H1 (cell line): ENCODE data around the gene SH3GL1. TPM values are rescaled to one million over a fixed set of nuclear protein-coding genes. Genes with fewer than 3 reads are reported as not detected.

ENCODE experiments used
- CTCF ChIA-PET: fragments of 300-600 bp; sonication (Branson Sonifier 250); formaldehyde crosslinking; loops from one replicate; lab custom pipeline; 2021; ENCODE audit not compliant: partially characterized antibody; lab: Charles Lee
- POLR2A ChIA-PET: fragments of 300-600 bp; sonication (Branson Sonifier 250); formaldehyde crosslinking; loops from one replicate; lab custom pipeline; 2021; ENCODE audit warnings: inconsistent platforms; ENCODE audit not compliant: partially characterized antibody; lab: Charles Lee
- DNase-seq, 2 experiments: peaks; one replicate each; pipeline versions ENCODE4 v3.0.0 to v3.0.0-alpha.2; 2010 to 2022; ENCODE audit warnings: low spot score in 2 of 2, low read depth in 1 of 2, mixed read lengths in 1 of 2
- FAIRE-seq: peaks from 2 replicates; lab custom pipeline; 2011; peaks lifted over from hg19 to GRCh38; lab: Jason Lieb, UNC
- H2AFZ ChIP-seq: 2 replicates; pipeline ENCODE4 v1.8.1; 2012; ENCODE audit warnings: low read length, inconsistent platforms
- H2AK5ac ChIP-seq: 2 replicates; pipeline ENCODE4 v1.6.1; 2013; ENCODE audit warnings: low read depth, low read length
- H2BK120ac ChIP-seq: replicated peaks from 2 replicates; pipeline ENCODE3; 2013; ENCODE audit warnings: low read depth, low read length, inconsistent platforms
- H2BK12ac ChIP-seq: 2 replicates; pipeline ENCODE4 v1.6.1; 2013; ENCODE audit warnings: low read depth, low read length
- H2BK15ac ChIP-seq: 2 replicates; pipeline ENCODE4 v1.6.1; 2013; ENCODE audit warnings: low read length
- H2BK20ac ChIP-seq: 2 replicates; pipeline ENCODE4 v1.6.1; 2013; ENCODE audit warnings: low read length
- H2BK5ac ChIP-seq: 2 replicates; pipeline ENCODE4 v1.6.1; 2013; ENCODE audit warnings: low read depth, low read length
- H3K14ac ChIP-seq: 2 replicates; pipeline ENCODE4 v1.6.1; 2013; ENCODE audit warnings: inconsistent platforms; ENCODE audit not compliant: insufficient read length
- H3K18ac ChIP-seq: 2 replicates; pipeline ENCODE4 v1.6.1; 2013; ENCODE audit warnings: low read length; ENCODE audit errors: extremely low read depth
- H3K23ac ChIP-seq: 2 replicates; pipeline ENCODE4 v1.6.1; 2013; ENCODE audit warnings: inconsistent platforms; ENCODE audit not compliant: insufficient read length
- H3K23me2 ChIP-seq: 2 replicates; pipeline ENCODE4 v1.6.1; 2013; ENCODE audit warnings: low read depth, low read length
- H3K27ac ChIP-seq: 2 replicates; pipeline ENCODE4 v1.6.1; 2011; ENCODE audit warnings: low read depth, low read length, inconsistent platforms
- H3K27me3 ChIP-seq, 4 experiments: replicated peaks in 1 of 4; 1 replicate in 1 of 4; 2 replicates in 3 of 4; pipeline versions ENCODE4 v1.6.1 to v1.8.1; 2011 to 2013; ENCODE audit warnings: low read length in 3 of 4, mild to moderate bottlenecking in 3 of 4, inconsistent platforms in 2 of 4, mixed read lengths in 2 of 4, moderate library complexity in 1 of 4; ENCODE audit not compliant: control insufficient read depth in 3 of 4, insufficient read depth in 3 of 4; ENCODE audit errors: extremely low read depth in 1 of 4
- H3K36me3 ChIP-seq, 4 experiments: 2 replicates each; pipeline versions ENCODE4 v1.6.1 to v1.8.1; 2011 to 2013; ENCODE audit warnings: mild to moderate bottlenecking in 4 of 4, low read length in 3 of 4, moderate library complexity in 2 of 4, control low read depth in 1 of 4, inconsistent platforms in 1 of 4; ENCODE audit not compliant: insufficient read depth in 4 of 4, control insufficient read depth in 2 of 4
- H3K4ac ChIP-seq: replicated peaks from 2 replicates; pipeline ENCODE3; 2013; ENCODE audit warnings: low read length, low read depth, mixed read lengths, inconsistent platforms; ENCODE audit not compliant: insufficient read length
- H3K4me1 ChIP-seq, 4 experiments: replicated peaks in 1 of 4; 1 replicate in 1 of 4; 2 replicates in 3 of 4; pipeline versions ENCODE4 v1.6.1 to v1.8.1; 2011 to 2013; ENCODE audit warnings: low read length in 3 of 4, inconsistent platforms in 2 of 4, mixed read lengths in 1 of 4; ENCODE audit not compliant: insufficient read depth in 4 of 4, control insufficient read depth in 3 of 4
- H3K4me2 ChIP-seq, 2 experiments: 2 replicates each; pipeline versions ENCODE4 v1.6.1 to v1.8.1; 2011 to 2013; ENCODE audit warnings: low read depth in 2 of 2, low read length in 2 of 2, control low read depth in 1 of 2, inconsistent platforms in 1 of 2, mild to moderate bottlenecking in 1 of 2; ENCODE audit not compliant: insufficient read depth in 1 of 2
- H3K4me3 ChIP-seq, 4 experiments: fragments of 200-600, 300-600 bp in 1 of 4; sonication (generic), shearing (Covaris generic), sonication (Bioruptor Twin) in 1 of 4; 2 replicates each; pipeline versions ENCODE4 v1.5.1 to v1.8.1; 2011 to 2016; ENCODE audit warnings: low read length in 4 of 4, low read depth in 3 of 4, control low read depth in 2 of 4, inconsistent platforms in 2 of 4, mild to moderate bottlenecking in 2 of 4, mixed read lengths in 1 of 4, moderate library complexity in 1 of 4; ENCODE audit not compliant: insufficient read depth in 2 of 4; ENCODE audit errors: extremely low read depth in 1 of 4
- H3K56ac ChIP-seq: replicated peaks from 2 replicates; pipeline ENCODE3; 2013; ENCODE audit warnings: low read depth, mild to moderate bottlenecking, mixed read lengths, low read length, inconsistent platforms; ENCODE audit not compliant: insufficient read length
- H3K79me1 ChIP-seq: 2 replicates; pipeline ENCODE4 v1.6.1; 2013; ENCODE audit warnings: low read depth, low read length, control low read depth
- H3K79me2 ChIP-seq, 2 experiments: 2 replicates each; pipeline versions ENCODE4 v1.6.1 to v1.8.1; 2012 to 2013; ENCODE audit warnings: low read length in 2 of 2, mild to moderate bottlenecking in 2 of 2, inconsistent platforms in 1 of 2; ENCODE audit not compliant: insufficient read depth in 2 of 2, control insufficient read depth in 1 of 2
- H3K9ac ChIP-seq, 4 experiments: replicated peaks in 1 of 4; 1 replicate in 1 of 4; 2 replicates in 3 of 4; pipeline versions ENCODE4 v1.6.1 to v1.8.1; 2011 to 2013; ENCODE audit warnings: low read depth in 3 of 4, low read length in 3 of 4, control low read depth in 2 of 4, mild to moderate bottlenecking in 2 of 4, moderate library complexity in 2 of 4, inconsistent platforms in 1 of 4; ENCODE audit errors: extremely low read depth in 1 of 4
- H3K9me3 ChIP-seq, 2 experiments: 2 replicates each; pipeline versions ENCODE4 v1.6.1 to v1.8.1; 2012 to 2013; ENCODE audit warnings: mild to moderate bottlenecking in 2 of 2, moderate library complexity in 2 of 2, control low read depth in 1 of 2, inconsistent platforms in 1 of 2, low read depth in 1 of 2, low read length in 1 of 2, mixed read lengths in 1 of 2; ENCODE audit not compliant: insufficient read depth in 2 of 2
- H4K20me1 ChIP-seq, 2 experiments: replicated peaks in 1 of 2; 2 replicates each; pipeline versions ENCODE3 to v1.8.1; 2011 to 2013; ENCODE audit warnings: inconsistent platforms in 2 of 2, low read length in 2 of 2, mild to moderate bottlenecking in 1 of 2; ENCODE audit not compliant: insufficient read depth in 2 of 2, control insufficient read depth in 1 of 2
- H4K5ac ChIP-seq: 2 replicates; pipeline ENCODE4 v1.6.1; 2013; ENCODE audit warnings: low read length, low read depth, mixed read lengths, inconsistent platforms; ENCODE audit not compliant: insufficient read length
- H4K8ac ChIP-seq: 2 replicates; pipeline ENCODE4 v1.8.0; 2013; ENCODE audit warnings: mild to moderate bottlenecking, moderate library complexity, low read length, inconsistent platforms; ENCODE audit not compliant: insufficient read depth; ENCODE audit errors: extremely low read depth
- H4K91ac ChIP-seq: replicated peaks from 2 replicates; pipeline ENCODE3; 2013; ENCODE audit warnings: low read length, mixed read lengths, inconsistent platforms; ENCODE audit not compliant: insufficient read length
- ASH2L ChIP-seq: fragments of 200-600, 300-600 bp; sonication (generic); IDR thresholded peaks from one replicate; pipeline ENCODE4 v1.7.1; 2017; ENCODE audit warnings: low read length
- CBX5 ChIP-seq: fragments of 300-800, 300-1000 bp; sonication (generic); IDR thresholded peaks from 2 replicates; pipeline ENCODE4 v1.7.1; 2016; ENCODE audit warnings: antibody characterized with exemption, low read length, low read depth
- CBX8 ChIP-seq: fragments of 300-800, 300-1000 bp; sonication (generic); IDR thresholded peaks from 2 replicates; pipeline ENCODE4 v1.7.1; 2016; ENCODE audit warnings: low read depth, low read length, borderline replicate concordance
- EZH2 ChIP-seq: fragments of 200-600 bp; sonication (generic); IDR thresholded peaks from 2 replicates; pipeline ENCODE4 v1.7.1; 2012; ENCODE audit warnings: low read depth, mild to moderate bottlenecking, moderate library complexity, low read length, inconsistent platforms; ENCODE audit not compliant: severe bottlenecking
- PHF8 ChIP-seq: fragments of 200-600 bp; sonication (generic); conservative IDR thresholded peaks from 2 replicates; pipeline ENCODE4 v1.7.1; 2012; ENCODE audit warnings: low read depth, mild to moderate bottlenecking, inconsistent platforms, low read length, moderate library complexity
- TCF12 ChIP-seq: IDR thresholded peaks from 2 replicates; pipeline ENCODE4 v1.6.1; 2011; ENCODE audit warnings: low read depth, mild to moderate bottlenecking, low read length
- YY1 ChIP-seq: IDR thresholded peaks from 2 replicates; pipeline ENCODE4 v1.6.1; 2011; ENCODE audit warnings: low read depth, mild to moderate bottlenecking, low read length
- ZNF274 ChIP-seq: IDR thresholded peaks from 2 replicates; pipeline ENCODE4 v1.7.0; 2012; ENCODE audit warnings: low read length, borderline replicate concordance; ENCODE audit errors: extremely low read depth
- WGBS, 2 experiments: shearing (Covaris generic) in 1 of 2; methylation state at CpG; one replicate each; pipeline versions ENCODE4 v1.1.6 to v1.1.7; 2013 to 2015; ENCODE audit warnings: low lambda C conversion rate in 2 of 2, mixed read lengths in 2 of 2, inconsistent platforms in 1 of 2, low coverage in 1 of 2, missing lambda C conversion rate in 1 of 2; ENCODE audit not compliant: insufficient replicate concordance in 2 of 2, insufficient coverage in 1 of 2, insufficient read length in 1 of 2; ENCODE audit errors: extremely low coverage in 1 of 2, missing lambda C conversion rate in 1 of 2; 5-methylcytosine and 5-hydroxymethylcytosine counted together
- polyA plus RNA-seq, 7 experiments: library from polyadenylated mRNA; depleted of rRNA in 3 of 7; stranded (reverse) in 5 of 7; unstranded in 2 of 7; fragments of >200 nt in 5 of 7; fragments of 200-250 nt in 2 of 7; gene quantifications; 1 replicate in 5 of 7; 2 replicates in 1 of 7; 4 replicates in 1 of 7; pipeline versions ENCODE4 v1.2.1 to v1.2.3, GENCODE V29; 2011 to 2013; ENCODE audit warnings: missing spikeins in 2 of 7, mixed read lengths in 2 of 7
- total RNA-seq: library from RNA; stranded (reverse); fragmentation: NEBNext Ultra II Directional; extraction: Animal tissue kit (Norgen Biotek cat#: 25700); gene quantifications from 2 replicates; pipeline ENCODE4 v1.2.1, GENCODE V29; 2021

The SH3GL1 gene
- total and polyA plus RNA-seq, 2 of the 8 experiments (the other 6 are each of a cell fraction or from before 2014, with no cell fraction given), result 81.5 to 102 TPM

- H4K5ac ChIP-seq, result no peak overlapping the region
- no peak overlapping the region for H3K27ac ChIP-seq
- H3K4ac ChIP-seq, result no peak overlapping the region
- no peak overlapping the region for H3K18ac ChIP-seq
- FAIRE-seq (no peak), DNase-seq (no peak)
- H3K9ac ChIP-seq, result no peak overlapping the region
- no peak overlapping the region for H3K23ac ChIP-seq
- no peak overlapping the region for H2BK20ac ChIP-seq
- H3K36me3 ChIP-seq, result no peaks in the 10 kb centered on the region; a peak in 1 of 8 replicates
- no peaks in the 10 kb centered on the region; the same call in 1 of the 2 replicates for H3K23me2 ChIP-seq
- H3K4me1 ChIP-seq, result peaks cover 10 to 31% (median 25%) of the 10 kb centered on the region in 4 experiments
- no peak overlapping the region for H4K91ac ChIP-seq
- no peak overlapping the region for H3K4me3 ChIP-seq
- peaks cover 42% of the 10 kb centered on the region for H3K79me1 ChIP-seq
- H4K8ac ChIP-seq, result no peak overlapping the region
- H3K4me2 ChIP-seq, result no peak overlapping the region; a peak in 1 of 4 replicates
- ChIA-PET CTCF (interaction anchor here (0.6 to 7.2 kb wide), 9 partner anchors 11 to 67 kb away, joined by 3 to 72 read pairs (median 5); partner anchors contain the start of genes CHAF1A and SH3GL1), POLR2A (interaction anchor here (0.6 to 5.0 kb wide), 12 partner anchors 12 to 45 kb away, joined by 3 to 38 read pairs (median 4); partner anchors contain the start of genes CHAF1A, MPND and SH3GL1)
- H3K79me2 ChIP-seq, result peaks cover 0 to 77% of the 10 kb centered on the region in 2 experiments; a peak in 2 of 4 replicates
- H2BK5ac ChIP-seq, result no peak overlapping the region
- H2BK12ac ChIP-seq, result 0 out of 2 replicates have a peak overlapping the region, but pooled peaks have one; percentile 80
- H2AK5ac ChIP-seq, result peak overlapping the region; percentile 75; the same call in 1 of the 2 replicates
- H2AFZ ChIP-seq, result no peak overlapping the region
- no peak overlapping the region for H3K56ac ChIP-seq
- no peak overlapping the region for H2BK15ac ChIP-seq
- H4K20me1 ChIP-seq, result peaks cover 23 to 45% of the 10 kb centered on the region in 2 experiments
- H3K9me3 ChIP-seq, result no peaks in the 10 kb centered on the region
- 90 to 100% methylated on average over 1 to 9 of the region's 9 CpGs for WGBS, 2 experiments
- no peaks in the 10 kb centered on the region for H3K27me3 ChIP-seq
- no peak overlapping the region for H2BK120ac ChIP-seq
- no peak overlapping the region for H3K14ac ChIP-seq
- TF ChIP-seq ZNF274 (no peak), ASH2L (no peak), YY1 (no peak), TCF12 (no peak), CBX8 (no peak), PHF8 (no peak), EZH2 (no peak), CBX5 (no peak)
These were observed 11.3 kb downstream of the SH3GL1 start for GRCh38 chr19:4389064-4389375.
